ENCODE results near the gene MED13.

DNA sequence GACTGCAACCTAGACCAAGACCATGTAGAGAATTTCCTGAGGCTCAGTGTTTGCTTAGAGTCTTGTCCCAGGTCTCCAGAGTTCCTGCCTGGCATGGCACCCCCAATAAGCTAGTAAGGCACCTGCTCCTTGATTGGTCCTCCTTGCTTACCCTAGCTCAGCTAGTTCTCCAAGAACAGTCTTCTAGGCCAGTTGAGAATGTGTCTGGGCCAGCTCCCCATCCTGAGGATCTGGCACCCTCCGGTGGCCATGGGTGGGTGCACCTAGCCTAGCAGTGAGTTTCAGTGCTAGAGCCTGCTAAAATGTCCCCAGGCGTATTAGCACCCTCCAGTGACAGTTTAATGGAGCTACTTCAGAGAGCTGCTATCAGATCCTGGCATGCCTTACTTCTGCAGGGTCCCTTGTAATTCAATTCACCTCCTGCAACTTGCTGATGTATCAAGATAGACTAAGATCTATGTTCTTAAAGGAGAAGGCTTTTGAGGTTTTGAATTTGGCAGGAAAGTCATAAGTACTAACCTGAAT, 44.4 kb upstream of the MED13 start:
- TF ChIP-seq ZNF274 (IDR thresholded peaks at IDR 0.05; ENCODE audit: low read depth, low read length) (no peak), EZH2 (IDR thresholded peaks at IDR 0.05) (no peak), POLR2A (IDR thresholded peaks at IDR 0.05; ENCODE audit: borderline replicate concordance, extremely low read depth, insufficient read depth, insufficient read length) (no peak), JUND (IDR thresholded peaks at IDR 0.05) (no peak), REST (IDR thresholded peaks at IDR 0.05; ENCODE audit: low read depth) (no peak), POLR2AphosphoS5 (IDR thresholded peaks at IDR 0.05; ENCODE audit: low read depth, low read length) (no peak), EZH2phosphoT487 (IDR thresholded peaks at IDR 0.05; ENCODE audit: borderline replicate concordance) (no peak), SIN3A (IDR thresholded peaks at IDR 0.05; ENCODE audit: low read depth) (no peak), RAD21 (IDR thresholded peaks at IDR 0.05; ENCODE audit: low read depth) (peak; percentile 100), TCF7L2 (IDR thresholded peaks at IDR 0.05; ENCODE audit: borderline replicate concordance, extremely low read depth, insufficient read depth, insufficient read length) (no peak)
- TF ChIP-seq, protein P1, sequence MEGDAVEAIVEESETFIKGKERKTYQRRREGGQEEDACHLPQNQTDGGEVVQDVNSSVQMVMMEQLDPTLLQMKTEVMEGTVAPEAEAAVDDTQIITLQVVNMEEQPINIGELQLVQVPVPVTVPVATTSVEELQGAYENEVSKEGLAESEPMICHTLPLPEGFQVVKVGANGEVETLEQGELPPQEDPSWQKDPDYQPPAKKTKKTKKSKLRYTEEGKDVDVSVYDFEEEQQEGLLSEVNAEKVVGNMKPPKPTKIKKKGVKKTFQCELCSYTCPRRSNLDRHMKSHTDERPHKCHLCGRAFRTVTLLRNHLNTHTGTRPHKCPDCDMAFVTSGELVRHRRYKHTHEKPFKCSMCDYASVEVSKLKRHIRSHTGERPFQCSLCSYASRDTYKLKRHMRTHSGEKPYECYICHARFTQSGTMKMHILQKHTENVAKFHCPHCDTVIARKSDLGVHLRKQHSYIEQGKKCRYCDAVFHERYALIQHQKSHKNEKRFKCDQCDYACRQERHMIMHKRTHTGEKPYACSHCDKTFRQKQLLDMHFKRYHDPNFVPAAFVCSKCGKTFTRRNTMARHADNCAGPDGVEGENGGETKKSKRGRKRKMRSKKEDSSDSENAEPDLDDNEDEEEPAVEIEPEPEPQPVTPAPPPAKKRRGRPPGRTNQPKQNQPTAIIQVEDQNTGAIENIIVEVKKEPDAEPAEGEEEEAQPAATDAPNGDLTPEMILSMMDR (IDR thresholded peaks at IDR 0.05 in 2 of 3, conservative IDR thresholded peaks at IDR 0.05 in 1 of 3; ENCODE audit: borderline replicate concordance in 1 of 3, insufficient read depth in 1 of 3, low read depth in 2 of 3, low read length in 2 of 3): peak; percentile 99 to 100 (median 99)
- TF ChIP-seq, protein P2, sequence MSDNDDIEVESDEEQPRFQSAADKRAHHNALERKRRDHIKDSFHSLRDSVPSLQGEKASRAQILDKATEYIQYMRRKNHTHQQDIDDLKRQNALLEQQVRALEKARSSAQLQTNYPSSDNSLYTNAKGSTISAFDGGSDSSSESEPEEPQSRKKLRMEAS (IDR thresholded peaks at IDR 0.05): no peak

Measured in HCT116 (cell line).